GM23338 (cell line): ENCODE data around the gene CLDN11.

Source experiments
- CREB1 ChIP-seq: fragments of 250-450 bp; sonication (Bioruptor Pico); IDR thresholded peaks from 2 replicates; pipeline ENCODE4 v1.5.0; 2020; ENCODE audit warnings: low read depth, mild to moderate bottlenecking, moderate library complexity
- EZH2 ChIP-seq: fragments of 200-600 bp; sonication (generic); IDR thresholded peaks from one replicate; pipeline ENCODE4 v1.8.0; 2017; ENCODE audit warnings: antibody characterized with exemption, mild to moderate bottlenecking, low read depth; ENCODE audit not compliant: unreplicated experiment
- EZH2phosphoT487 ChIP-seq: fragments of 200-600 bp; sonication (generic); IDR thresholded peaks from one replicate; pipeline ENCODE4 v1.8.1; 2018; ENCODE audit warnings: antibody characterized with exemption; ENCODE audit not compliant: unreplicated experiment
- REST ChIP-seq: IDR thresholded peaks from one replicate; pipeline ENCODE4 v1.6.1; 2018; ENCODE audit warnings: antibody characterized with exemption; ENCODE audit not compliant: unreplicated experiment
- TF ChIP-seq, protein P1 (sequence below): fragments of 250-450 bp; sonication (Bioruptor Pico); IDR thresholded peaks from 2 replicates; pipeline ENCODE4 v1.5.0; 2020; ENCODE audit warnings: mild to moderate bottlenecking, moderate library complexity
- TF ChIP-seq, protein P2 (sequence below), 2 experiments: fragments of 200-600 bp in 1 of 2; sonication (generic) in 1 of 2; conservative IDR thresholded peaks; 2 replicates each; pipeline versions ENCODE4 v1.5.1 to v1.6.1; 2016 to 2017; ENCODE audit warnings: antibody characterized with exemption in 2 of 2, low read depth in 2 of 2, mild to moderate bottlenecking in 2 of 2, moderate library complexity in 1 of 2

GRCh38 chr3:170414202-170414663, 4.4 kb upstream of the CLDN11 start:
- TF ChIP-seq, protein P1, sequence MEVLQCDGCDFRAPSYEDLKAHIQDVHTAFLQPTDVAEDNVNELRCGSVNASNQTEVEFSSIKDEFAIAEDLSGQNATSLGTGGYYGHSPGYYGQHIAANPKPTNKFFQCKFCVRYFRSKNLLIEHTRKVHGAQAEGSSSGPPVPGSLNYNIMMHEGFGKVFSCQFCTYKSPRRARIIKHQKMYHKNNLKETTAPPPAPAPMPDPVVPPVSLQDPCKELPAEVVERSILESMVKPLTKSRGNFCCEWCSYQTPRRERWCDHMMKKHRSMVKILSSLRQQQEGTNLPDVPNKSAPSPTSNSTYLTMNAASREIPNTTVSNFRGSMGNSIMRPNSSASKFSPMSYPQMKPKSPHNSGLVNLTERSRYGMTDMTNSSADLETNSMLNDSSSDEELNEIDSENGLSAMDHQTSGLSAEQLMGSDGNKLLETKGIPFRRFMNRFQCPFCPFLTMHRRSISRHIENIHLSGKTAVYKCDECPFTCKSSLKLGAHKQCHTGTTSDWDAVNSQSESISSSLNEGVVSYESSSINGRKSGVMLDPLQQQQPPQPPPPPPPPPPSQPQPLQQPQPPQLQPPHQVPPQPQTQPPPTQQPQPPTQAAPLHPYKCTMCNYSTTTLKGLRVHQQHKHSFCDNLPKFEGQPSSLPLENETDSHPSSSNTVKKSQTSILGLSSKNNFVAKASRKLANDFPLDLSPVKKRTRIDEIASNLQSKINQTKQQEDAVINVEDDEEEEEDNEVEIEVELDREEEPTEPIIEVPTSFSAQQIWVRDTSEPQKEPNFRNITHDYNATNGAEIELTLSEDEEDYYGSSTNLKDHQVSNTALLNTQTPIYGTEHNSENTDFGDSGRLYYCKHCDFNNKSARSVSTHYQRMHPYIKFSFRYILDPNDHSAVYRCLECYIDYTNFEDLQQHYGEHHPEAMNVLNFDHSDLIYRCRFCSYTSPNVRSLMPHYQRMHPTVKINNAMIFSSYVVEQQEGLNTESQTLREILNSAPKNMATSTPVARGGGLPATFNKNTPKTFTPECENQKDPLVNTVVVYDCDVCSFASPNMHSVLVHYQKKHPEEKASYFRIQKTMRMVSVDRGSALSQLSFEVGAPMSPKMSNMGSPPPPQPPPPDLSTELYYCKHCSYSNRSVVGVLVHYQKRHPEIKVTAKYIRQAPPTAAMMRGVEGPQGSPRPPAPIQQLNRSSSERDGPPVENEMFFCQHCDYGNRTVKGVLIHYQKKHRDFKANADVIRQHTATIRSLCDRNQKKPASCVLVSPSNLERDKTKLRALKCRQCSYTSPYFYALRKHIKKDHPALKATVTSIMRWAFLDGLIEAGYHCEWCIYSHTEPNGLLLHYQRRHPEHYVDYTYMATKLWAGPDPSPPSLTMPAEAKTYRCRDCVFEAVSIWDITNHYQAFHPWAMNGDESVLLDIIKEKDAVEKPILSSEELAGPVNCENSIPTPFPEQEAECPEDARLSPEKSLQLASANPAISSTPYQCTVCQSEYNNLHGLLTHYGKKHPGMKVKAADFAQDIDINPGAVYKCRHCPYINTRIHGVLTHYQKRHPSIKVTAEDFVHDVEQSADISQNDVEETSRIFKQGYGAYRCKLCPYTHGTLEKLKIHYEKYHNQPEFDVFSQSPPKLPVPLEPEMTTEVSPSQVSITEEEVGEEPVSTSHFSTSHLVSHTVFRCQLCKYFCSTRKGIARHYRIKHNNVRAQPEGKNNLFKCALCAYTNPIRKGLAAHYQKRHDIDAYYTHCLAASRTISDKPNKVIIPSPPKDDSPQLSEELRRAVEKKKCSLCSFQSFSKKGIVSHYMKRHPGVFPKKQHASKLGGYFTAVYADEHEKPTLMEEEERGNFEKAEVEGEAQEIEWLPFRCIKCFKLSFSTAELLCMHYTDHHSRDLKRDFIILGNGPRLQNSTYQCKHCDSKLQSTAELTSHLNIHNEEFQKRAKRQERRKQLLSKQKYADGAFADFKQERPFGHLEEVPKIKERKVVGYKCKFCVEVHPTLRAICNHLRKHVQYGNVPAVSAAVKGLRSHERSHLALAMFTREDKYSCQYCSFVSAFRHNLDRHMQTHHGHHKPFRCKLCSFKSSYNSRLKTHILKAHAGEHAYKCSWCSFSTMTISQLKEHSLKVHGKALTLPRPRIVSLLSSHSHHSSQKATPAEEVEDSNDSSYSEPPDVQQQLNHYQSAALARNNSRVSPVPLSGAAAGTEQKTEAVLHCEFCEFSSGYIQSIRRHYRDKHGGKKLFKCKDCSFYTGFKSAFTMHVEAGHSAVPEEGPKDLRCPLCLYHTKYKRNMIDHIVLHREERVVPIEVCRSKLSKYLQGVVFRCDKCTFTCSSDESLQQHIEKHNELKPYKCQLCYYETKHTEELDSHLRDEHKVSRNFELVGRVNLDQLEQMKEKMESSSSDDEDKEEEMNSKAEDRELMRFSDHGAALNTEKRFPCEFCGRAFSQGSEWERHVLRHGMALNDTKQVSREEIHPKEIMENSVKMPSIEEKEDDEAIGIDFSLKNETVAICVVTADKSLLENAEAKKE (CRISPR knock-in tag) = no peak
- TF ChIP-seq CREB1 (no peak), EZH2 (no peak), REST (no peak), EZH2phosphoT487 (no peak)
- TF ChIP-seq, protein P2, sequence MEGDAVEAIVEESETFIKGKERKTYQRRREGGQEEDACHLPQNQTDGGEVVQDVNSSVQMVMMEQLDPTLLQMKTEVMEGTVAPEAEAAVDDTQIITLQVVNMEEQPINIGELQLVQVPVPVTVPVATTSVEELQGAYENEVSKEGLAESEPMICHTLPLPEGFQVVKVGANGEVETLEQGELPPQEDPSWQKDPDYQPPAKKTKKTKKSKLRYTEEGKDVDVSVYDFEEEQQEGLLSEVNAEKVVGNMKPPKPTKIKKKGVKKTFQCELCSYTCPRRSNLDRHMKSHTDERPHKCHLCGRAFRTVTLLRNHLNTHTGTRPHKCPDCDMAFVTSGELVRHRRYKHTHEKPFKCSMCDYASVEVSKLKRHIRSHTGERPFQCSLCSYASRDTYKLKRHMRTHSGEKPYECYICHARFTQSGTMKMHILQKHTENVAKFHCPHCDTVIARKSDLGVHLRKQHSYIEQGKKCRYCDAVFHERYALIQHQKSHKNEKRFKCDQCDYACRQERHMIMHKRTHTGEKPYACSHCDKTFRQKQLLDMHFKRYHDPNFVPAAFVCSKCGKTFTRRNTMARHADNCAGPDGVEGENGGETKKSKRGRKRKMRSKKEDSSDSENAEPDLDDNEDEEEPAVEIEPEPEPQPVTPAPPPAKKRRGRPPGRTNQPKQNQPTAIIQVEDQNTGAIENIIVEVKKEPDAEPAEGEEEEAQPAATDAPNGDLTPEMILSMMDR (conservative IDR thresholded peaks at IDR 0.05; ENCODE audit: low read depth in 2 of 2) = peak; percentile 99
